Measurements from ENCODE around the gene DIRAS1. TPM values are rescaled to one million over a fixed set of nuclear protein-coding genes. Genes with fewer than 3 reads are reported as not detected.
A peak's percentile ranks its signal among the peaks of the same experiment; 100 is the strongest.

Gene DIRAS1
- total and polyA plus RNA-seq, 2 experiments from 2014 or later: 2.8 to 18.6 TPM

GRCh38 chr19:2726904-2727639 lies 5.9 kb upstream of the DIRAS1 start:
- Histone ChIP-seq H4K20me1 (replicated peaks; ENCODE audit: insufficient read depth) (no peaks in the 10 kb centered on the region), H3K4me3 (peak overlapping the region; percentile 30; the same call in 1 of the 2 replicates), H2AFZ (no peak overlapping the region), H3K36me3 (ENCODE audit: insufficient read depth) (no peaks in the 10 kb centered on the region), H3K4me2 (no peak overlapping the region), H3K27ac (ENCODE audit: low read depth) (no peak overlapping the region), H3K9me2 (ENCODE audit: insufficient read depth) (no peaks in the 10 kb centered on the region), H3K79me2 (replicated peaks; ENCODE audit: insufficient read depth) (no peaks in the 10 kb centered on the region), H3F3A (replicated peaks; ENCODE audit: low read depth) (no peaks in the 10 kb centered on the region), H3K4me1 (ENCODE audit: insufficient read depth) (no peaks in the 10 kb centered on the region), H3K27me3 (ENCODE audit: insufficient read depth) (0 out of 2 replicates have a peak, but pooled peaks cover under 1% of the 10 kb centered on the region)
- Mint-ChIP-seq H3K27ac (no peak overlapping the region), H3K36me3 (ENCODE audit: low read depth) (peaks cover 3% of the 10 kb centered on the region; the same call in 1 of the 3 replicates), H3K9me3 (no peaks in the 10 kb centered on the region), H3K4me1 (peaks cover 9% of the 10 kb centered on the region), H3K27me3 (ENCODE audit: insufficient read depth, low read depth, poor library complexity) (peaks cover 35% of the 10 kb centered on the region), H3K4me3 (peak overlapping the region; percentile 32; the same call in 1 of the 3 replicates)
- DNase-seq (ENCODE audit: low spot score) (peak; percentile 56), ATAC-seq (peak; percentile 50)
- no peak for TF ChIP-seq ZNF331 (CRISPR knock-in tag; IDR thresholded peaks at IDR 0.05; ENCODE audit: low read depth)
- TF ChIP-seq EZH2 (IDR thresholded peaks at IDR 0.05; ENCODE audit: low read depth, unreplicated experiment): no peak
- no peak for TF ChIP-seq ZNF462 (CRISPR knock-in tag; IDR thresholded peaks at IDR 0.05)
- no peak for TF ChIP-seq STAT1 (IDR thresholded peaks at IDR 0.05; ENCODE audit: unreplicated experiment)
- TF ChIP-seq CTCF (conservative IDR thresholded peaks at IDR 0.05; ENCODE audit: low read depth in 2 of 2): peak; percentile 24 to 26; a peak in 2 of 4 replicates
- TF ChIP-seq JUNB (IDR thresholded peaks at IDR 0.05; ENCODE audit: unreplicated experiment): no peak
- no peak for TF ChIP-seq ZNF114 (CRISPR knock-in tag; IDR thresholded peaks at IDR 0.05)

All from GM23338 (cell line).